HG02798 (cell line): ENCODE measurements around the gene CRYBG1.

Experiments used
- ATAC-seq: cut with Tn5 transposase; IDR thresholded peaks from one replicate; pipeline ENCODE4 v1.9.1; 2021; ENCODE audit warnings: mild to moderate bottlenecking; ENCODE audit not compliant: unreplicated experiment, poor library complexity

The CRYBG1 gene, protein sequence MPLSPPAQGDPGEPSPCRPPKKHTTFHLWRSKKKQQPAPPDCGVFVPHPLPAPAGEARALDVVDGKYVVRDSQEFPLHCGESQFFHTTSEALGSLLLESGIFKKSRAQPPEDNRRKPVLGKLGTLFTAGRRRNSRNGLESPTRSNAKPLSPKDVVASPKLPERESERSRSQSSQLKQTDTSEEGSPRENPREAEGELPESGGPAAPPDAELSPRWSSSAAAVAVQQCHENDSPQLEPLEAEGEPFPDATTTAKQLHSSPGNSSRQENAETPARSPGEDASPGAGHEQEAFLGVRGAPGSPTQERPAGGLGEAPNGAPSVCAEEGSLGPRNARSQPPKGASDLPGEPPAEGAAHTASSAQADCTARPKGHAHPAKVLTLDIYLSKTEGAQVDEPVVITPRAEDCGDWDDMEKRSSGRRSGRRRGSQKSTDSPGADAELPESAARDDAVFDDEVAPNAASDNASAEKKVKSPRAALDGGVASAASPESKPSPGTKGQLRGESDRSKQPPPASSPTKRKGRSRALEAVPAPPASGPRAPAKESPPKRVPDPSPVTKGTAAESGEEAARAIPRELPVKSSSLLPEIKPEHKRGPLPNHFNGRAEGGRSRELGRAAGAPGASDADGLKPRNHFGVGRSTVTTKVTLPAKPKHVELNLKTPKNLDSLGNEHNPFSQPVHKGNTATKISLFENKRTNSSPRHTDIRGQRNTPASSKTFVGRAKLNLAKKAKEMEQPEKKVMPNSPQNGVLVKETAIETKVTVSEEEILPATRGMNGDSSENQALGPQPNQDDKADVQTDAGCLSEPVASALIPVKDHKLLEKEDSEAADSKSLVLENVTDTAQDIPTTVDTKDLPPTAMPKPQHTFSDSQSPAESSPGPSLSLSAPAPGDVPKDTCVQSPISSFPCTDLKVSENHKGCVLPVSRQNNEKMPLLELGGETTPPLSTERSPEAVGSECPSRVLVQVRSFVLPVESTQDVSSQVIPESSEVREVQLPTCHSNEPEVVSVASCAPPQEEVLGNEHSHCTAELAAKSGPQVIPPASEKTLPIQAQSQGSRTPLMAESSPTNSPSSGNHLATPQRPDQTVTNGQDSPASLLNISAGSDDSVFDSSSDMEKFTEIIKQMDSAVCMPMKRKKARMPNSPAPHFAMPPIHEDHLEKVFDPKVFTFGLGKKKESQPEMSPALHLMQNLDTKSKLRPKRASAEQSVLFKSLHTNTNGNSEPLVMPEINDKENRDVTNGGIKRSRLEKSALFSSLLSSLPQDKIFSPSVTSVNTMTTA (N-terminal part only)

DNA sequence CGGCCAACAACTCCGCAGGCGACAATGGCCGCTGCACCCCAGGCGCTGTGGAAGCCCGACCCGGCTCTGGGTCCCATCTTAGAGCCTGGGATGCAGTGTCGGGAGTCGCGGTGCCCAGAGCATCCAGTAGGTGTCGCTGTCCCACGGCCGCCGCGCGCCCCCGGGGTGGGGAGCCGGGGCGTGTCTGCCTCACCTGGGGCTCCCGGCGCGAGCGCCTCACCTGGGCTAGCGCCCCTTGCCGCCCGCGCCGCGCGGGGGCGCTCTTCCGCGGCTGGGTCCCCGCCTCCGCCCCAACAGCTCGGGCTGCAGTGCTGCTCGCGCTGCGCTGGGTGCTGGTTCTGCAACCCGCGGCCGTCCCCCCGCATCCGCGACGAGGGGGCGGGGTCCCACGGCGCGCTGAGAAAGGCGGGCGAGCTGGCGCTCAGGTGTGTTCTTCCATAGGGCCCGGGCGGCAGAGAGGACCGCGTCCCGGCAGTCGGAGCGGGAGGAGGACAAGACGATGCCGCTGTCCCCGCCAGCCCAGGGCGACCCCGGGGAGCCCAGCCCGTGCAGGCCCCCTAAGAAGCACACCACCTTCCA is at the start of gene CRYBG1:
Gene CRYBG1, plus strand, starts transcription at position 308 of the 579 bp plus-strand sequence. Its CDS starts 192 bp downstream, at position 500.
- ATAC-seq: peak; percentile 74

DNA sequence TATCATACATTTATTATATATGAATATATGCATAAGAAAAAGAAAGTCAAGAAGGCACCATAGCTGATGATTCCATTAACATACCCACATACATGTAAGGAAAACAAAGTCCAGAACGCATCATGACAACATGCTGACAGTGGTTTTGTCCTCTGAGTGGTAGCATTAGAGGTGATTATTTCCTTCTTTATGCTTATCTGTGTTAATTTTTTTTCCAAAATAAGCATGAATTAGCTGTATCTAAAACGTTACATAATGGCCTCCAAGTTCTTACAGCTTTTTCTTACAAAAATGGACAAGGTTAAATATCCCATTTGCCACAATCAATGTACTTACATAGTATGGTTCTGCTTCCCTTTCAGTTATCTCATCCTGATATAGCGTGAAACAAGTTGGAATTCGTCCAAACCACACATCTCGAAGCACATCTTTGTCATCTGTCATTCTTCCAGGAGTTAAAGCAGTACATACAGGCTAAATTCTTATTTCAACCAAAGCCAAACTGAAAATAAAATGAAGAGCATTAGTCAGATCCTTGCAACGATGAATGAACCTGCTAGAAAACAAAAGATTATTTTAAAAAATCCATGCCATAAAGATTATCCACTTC is 44.6 kb upstream of the CRYBG1 start:
- no peak for ATAC-seq

DNA sequence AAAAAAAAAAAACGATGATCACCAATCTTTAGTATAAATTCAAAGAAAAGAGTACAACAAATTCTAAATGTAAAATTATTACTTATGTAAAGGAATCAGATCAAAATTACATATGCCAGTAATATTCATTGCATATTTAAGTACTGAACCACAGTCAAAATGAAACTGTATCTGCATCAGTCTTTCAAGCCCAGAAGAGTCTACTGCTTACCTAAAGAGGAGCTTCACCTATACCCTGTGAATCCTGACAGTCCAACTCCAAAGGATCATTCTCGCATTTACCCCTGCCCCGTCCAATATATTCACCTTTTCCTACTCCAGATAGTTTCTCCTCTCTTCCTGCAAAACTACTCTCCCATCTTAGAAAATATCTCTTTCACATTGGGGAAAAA is 44.1 kb upstream of the CRYBG1 start:
- ATAC-seq: no peak

DNA sequence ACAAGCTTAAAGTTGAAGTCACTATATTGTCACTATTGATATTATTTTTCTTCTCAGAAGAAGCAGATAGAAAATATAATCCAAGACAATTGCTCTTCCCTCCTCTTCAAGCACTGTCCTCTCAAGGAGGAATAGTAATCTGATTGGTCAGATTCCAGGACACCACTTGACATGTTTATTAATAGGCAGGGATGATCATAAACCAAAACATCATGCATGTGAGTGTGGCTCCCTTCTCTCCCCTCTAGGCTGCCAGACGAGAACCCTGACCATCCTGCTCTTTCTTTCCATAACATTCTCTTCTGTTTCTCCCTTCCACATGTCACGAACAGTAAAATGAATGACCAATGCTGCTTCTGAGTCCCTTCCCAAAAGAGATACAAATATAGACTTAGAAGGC is 42.5 kb upstream of the CRYBG1 start:
- no peak for ATAC-seq

DNA sequence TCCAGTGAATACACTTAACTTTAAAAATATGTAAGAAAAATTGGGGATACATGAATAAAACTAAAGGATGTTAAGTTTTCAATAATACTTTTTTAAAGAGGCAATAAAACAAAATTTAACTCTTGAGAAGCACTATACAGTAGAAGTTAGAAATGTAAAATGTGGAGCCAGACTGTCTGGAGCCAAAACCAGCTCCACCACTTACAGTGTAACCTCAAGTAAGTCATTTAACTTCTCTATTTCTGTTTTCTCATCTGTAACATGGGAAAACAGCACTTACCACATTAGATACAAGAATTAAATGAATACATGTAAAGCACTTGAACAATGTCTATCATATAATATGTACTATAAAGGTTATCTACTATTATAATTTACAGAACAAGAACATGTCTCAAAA is 41.7 kb upstream of the CRYBG1 start:
- no peak for ATAC-seq

DNA sequence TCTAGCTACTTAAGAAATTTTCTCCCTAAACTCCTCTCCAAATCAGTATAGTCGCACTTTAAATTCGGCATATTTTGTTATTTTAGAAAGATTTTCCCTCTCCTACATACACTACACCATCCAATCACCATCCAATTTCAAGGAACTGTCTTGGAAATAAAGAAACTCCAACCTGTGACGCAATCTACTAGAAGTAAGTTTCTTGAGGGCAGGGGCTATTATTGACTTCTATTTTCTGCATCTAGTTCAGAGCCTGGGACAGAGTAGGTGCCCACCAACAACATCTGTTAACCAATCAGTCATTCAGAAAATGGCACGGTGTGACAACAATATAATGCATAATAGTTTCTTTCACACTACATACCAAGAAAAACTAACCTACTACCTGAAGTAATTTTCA is 38.6 kb upstream of the CRYBG1 start:
- no peak for ATAC-seq

DNA sequence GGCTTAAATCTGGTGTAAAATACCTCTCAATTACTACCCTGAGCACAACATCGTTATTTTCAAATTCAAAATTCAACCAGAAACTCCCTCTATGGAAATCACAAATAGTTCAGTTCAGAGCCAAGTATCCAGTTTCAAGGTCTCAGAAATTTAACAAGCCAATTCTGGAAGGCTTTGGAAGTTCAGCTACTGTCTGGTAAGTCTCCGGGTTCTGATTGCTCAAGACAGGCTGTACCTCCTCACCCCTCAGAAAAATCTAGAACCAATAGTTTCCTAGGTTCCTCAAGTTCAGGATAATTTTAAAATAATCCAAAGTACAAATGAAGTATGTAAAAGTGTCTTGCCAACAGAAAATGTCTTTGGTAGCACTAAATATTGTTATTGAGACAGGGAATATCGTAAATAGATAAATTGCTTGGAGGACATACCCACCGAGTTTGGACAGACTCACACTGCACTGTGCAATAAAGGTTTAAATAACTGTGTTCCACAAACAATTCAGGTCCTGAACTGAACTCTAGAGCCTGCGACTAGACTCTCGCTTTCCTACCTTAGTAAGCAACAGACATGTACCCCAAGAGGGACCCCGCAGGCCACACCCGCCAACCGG is 35.7 kb upstream of the CRYBG1 start:
- no peak for ATAC-seq

DNA sequence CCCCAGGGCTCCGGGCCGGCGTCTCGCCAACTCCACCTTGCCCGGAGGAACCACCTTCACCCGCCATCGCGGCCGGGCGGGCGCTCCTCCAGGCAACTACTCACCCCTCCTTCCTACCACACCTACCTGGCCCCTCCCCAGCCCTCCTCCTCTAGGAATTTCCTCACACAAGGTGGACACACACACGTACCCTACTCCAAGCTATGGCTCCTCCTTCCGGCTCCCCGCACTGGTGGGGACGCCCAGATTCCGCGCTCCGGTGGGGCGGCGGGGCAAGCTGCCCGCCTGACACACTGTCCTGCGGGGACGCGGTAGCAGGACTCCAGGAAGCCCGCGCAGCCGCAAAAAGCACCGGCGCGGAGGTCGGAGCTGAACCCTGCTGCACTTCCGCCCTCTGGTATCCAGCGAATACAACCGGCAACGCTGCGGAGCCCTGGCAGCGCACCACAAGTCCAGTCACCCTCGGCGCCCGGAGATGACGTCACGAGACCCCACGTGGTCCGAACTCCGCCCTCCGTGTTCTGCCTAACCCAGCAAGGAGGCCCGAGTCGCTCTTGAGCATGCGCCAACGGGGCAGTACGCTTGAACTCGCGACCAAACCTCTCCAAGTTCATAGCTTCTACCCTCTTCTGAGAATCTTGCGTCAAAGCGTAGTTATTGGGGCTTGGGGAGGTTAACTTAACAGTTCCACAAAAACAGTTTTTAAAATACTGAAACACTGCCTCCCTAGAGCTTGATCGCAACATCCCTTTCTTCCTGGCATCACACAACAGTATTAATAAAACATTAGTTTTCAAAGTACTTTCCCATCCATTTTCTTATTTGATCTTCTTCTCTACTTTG is 35.0 kb upstream of the CRYBG1 start, which contains the start of gene ATG5:
Gene ATG5, minus strand, starts transcription at position 425 of the 843 bp plus-strand sequence. CDS start 9,552 bp downstream, outside the sequence.
- peak; percentile 95 for ATAC-seq

DNA sequence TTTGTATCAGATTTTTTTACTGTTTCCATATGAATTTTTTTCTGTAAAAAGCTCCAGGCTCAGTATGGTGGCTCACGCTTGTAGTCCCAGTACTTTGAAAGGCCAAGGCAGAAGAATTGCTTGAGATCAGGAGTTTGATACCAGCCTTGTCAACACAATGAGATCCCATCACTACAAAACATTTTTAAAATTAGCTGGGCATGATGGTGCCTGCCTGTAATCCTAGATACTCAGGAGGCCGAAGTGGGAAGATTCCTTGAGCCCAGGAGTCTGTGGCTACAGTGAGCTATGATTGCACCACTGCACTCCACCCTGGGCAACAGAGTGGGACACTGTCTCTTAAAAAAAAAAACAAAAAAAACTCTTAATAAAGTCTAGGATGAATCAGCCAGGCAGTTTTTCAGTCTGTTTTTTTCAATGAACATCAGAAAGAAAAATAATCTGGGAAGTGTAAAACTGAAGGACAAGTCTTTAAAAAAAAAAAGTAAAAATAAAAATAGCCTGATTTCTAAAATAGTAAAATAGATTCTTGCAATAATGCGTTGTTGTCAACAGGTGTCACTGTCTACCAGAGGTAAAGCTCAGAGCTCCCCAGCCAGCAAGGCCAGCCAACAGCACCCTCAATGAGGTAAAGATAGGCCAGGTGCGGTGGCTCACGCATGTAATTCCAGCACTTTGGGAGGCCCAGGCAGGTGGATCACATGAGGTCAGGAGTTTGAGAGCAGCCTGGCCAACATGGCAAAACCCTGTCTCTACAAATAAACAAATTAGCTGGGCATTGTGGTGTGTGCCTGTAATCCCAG is 25.7 kb upstream of the CRYBG1 start:
- peak; percentile 41 for ATAC-seq

DNA sequence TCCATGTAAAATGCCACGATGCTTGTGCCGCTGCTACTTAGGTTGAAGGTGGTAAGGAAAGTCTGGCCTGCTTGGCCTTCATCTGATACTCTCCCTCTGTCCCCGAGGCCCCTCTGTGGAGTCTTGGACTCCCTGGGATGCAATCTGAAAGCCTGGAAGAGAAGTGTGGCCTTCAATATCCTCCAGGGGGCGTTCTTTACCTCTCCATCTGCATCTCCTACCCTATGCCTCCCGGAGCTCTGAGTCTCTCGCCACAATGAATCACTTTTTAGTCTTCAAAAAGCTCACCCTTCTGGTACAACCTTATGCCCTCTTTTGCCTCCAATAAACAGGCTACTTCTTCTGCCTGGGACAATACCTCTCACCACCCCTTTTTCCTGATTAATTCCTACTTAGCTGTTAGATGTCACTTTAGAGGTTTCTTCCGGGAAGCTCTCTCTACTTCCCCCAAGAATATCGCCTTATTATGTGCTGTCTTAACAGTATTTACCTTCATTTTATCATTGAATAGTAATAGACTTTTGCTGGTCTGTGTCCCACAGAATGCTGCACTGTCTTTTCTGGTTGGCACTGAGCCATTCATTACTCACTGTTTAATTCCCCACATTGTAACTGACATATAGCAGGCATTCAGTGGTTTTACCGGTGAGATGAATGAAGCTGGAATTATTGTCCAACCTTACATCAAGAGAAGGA is 21.0 kb upstream of the CRYBG1 start:
- peak; percentile 75 for ATAC-seq

DNA sequence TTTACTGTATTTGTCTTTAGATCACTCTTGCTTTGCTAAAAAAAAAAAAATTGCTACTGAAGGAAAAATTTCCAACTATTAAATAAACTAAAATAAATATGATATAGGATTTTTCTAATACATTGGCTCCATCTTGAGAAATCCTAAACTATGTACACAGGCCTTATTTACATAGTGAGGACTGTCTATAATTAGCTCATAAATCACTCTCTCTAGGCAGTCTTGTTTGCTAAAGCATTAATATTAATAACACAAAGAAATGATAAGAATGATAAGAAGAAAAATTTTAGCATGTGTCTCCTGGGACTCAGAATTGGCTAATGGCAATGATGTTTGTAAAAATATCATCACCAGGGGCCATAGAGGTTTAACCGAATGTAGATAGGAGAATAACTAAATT is 13.3 kb upstream of the CRYBG1 start:
- ATAC-seq: no peak

DNA sequence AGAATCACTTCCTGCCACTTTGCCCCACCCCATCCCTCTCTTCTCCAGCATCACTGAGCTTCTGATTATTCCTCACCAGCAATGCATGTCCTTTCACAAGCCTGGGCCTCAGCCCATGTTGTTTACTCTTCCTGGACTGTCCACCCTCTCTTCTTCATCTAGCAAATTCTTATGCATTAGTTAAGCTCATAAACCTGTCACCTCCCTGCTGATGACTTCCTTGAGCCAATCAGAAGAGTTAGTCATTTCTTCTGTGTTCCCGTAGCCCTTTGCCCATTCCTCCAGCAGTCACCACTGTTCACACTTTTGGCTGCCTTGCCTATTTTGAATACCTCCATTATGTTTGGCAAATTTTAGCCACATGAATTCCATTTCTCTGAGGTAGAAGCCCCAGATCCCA is 4.1 kb upstream of the CRYBG1 start:
- no peak for ATAC-seq

DNA sequence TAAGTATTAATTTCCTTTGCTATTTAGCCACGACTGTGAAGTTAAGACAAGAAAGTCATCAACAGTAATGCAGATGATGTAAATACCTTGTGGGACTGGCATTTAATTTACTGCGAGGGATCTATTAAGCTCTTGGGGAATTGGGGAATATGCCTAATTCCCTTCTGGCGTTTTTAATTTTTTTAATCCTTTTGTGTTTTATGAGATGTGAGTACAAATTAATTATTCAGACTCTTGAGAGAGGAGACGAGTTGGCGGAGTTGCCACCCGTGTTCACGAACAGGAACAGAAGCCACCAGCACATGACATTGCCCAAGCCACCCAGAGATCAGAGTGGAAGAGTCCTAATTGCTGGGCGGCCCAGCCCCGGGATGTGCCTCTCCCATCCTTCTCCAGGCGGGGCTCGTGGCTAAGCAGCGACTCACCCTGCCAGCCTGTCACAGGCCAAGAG is 533 bp upstream of the CRYBG1 start:
- ATAC-seq: no peak

DNA sequence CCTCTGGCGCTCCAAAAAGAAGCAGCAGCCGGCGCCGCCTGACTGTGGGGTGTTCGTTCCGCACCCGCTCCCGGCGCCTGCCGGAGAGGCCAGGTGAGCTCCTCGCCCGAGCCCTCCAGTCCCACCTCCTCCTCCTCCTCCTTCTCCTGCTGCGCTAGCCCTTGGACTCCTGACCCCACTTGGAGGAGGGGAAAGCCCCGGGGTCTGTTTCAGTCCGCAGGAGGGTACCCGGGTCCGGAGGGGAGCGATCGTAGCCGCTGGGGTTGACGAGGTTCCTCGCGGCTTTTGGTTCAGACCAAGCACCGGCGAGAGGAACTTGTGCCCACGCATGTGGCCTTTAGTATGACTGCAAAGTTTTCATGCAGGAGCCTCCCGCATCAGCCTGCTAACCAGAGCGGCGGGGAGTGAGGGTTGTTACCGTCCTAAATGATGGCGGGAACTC is 493 bp downstream of the CRYBG1 start:
- ATAC-seq: peak; percentile 35

DNA sequence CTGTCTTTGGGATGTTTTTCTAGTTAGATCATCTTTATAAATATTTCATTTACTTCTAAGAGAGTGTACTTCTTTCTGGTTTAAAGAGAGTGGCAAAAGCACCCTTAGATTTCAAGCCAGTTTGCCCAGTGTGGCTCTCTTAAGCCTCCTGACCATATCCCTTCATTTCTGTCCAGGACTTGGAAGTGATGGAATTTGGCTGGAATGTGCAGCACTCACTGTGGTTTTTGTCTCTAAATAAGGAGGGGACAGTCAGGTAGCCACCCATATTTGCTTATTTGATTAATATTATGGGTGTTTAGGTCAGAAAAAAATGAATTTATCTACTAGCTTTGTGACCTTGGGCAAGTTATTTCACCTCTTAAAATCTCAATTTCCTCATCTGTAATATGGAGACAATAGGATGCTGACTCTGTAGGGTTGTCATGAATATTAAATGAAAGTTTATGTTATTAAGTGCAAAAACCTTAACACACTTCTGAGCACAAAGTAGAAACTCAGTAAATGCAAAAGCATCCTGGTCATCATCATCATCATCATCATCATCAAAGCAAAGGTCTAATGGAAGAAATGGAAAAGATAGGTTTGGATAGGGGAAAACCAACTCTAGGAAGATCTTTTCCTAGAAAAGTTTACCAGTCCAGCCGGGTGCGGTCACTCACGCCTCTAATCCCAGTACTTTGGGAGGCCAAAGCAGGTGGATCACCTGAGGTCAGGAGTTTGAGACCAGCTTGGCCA is 3.1 kb downstream of the CRYBG1 start:
- ATAC-seq: no peak

DNA sequence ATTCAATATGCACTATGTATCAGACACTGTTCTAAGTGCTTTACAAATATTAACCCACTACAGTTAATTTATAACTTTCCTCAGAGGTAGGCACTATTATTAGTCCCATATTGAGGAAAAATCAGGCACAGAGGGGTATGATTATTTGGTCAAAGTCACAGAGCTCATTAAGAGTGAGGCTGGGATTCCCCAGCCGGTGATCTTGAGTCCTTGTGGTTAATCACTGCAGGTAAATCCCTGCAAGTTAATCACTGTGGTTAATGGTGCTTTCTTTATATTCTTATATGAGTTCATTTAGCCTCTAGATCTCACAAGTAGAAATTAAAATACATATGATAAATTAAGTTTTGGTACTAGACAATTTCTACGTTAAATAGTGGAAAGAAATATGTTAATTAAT is 9.2 kb downstream of the CRYBG1 start:
- ATAC-seq: no peak
